Occipital lobe (tissue), 2 donors: ENCODE measurements around the gene CENPA. TPM values are rescaled to one million over a fixed set of nuclear protein-coding genes. Genes with fewer than 3 reads are reported as not detected.
A peak's percentile ranks its signal among the peaks of the same experiment; 100 is the strongest.
"Not testable (repeated sequence)": the region's sequence is repeated elsewhere in the genome, so short reads cannot be mapped to it uniquely, and the experiment has no call there.

Source experiments
- DNase-seq: peaks from one replicate; lab custom pipeline; 2025; lab: John Stamatoyannopoulos, UW
- total RNA-seq: library from RNA; depleted of rRNA; stranded (reverse); fragments of >200 nt; gene quantifications from one replicate; pipeline ENCODE4 v1.2.3, GENCODE V29; 2014

Gene CENPA
- total RNA-seq, 1 donor from 2014 or later = 1.9 TPM

DNA sequence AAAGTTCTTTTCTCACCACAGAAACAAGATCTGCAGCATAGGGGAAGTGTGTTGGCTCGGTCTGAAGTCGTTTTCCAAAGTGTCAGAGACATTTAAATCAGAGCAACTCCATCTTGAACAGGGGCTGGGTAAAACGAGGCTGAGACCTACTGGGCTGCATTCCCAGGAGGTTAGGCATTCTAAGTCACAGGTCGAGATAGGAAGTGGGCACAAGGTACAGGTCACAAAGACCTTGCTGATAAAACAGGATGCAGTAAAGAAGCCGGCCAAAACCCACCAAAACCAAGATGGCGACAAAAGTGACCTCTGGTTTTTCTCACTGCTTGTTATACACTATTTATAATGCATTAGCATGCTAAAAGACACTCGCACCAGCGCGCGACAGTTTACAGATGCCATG is 24.9 kb upstream of the CENPA start:
- not testable (repeated sequence) for DNase-seq

- no peak for DNase-seq
Observed at GRCh38 chr2:26763019-26763418, 22.8 kb upstream of the CENPA start.

GRCh38 chr2:26764078-26764887 is 21.6 kb upstream of the CENPA start, which contains the start of gene SLC35F6:
Gene SLC35F6, plus strand, starts transcription at chr2:26764284. Its CDS starts 66 bp downstream, at chr2:26764350.
- DNase-seq = peak; percentile 65

GRCh38 chr2:26764906-26765305 is 20.9 kb upstream of the CENPA start:
- DNase-seq = no peak

DNA sequence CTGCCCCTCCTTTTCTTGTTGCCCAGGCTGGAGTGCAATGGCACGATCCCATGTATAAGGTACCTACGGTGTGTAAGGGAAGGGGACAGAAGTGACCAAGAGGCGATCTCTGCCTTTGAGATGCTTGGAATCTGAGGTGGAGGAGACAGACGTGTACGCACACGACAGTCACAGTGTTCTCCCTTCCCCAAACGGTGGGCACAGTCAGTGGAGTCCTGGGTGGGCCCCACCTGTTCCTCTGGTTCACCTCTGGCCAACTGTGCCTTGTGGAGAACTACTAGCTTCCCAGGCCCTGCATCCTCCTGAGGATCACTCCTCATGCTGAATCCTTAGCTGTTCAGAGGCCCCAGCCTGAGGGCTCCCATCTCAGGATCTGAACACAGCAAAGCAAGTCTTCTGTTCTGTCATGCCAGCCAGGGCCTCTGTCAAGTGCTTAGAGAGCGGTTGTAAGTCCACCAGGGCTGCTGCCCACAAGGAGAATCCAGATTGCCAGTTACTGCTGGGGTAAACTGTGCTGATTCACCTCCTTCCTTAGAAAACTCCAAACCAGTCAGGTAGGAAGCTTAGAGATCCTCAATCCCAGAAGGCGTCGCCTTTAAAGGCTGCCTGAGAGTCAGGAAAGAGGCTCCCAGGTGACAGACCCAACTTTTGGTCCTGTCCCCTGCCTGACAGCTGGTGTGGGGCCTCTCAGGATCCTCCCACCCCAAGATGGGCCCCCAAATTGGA is 20.2 kb upstream of the CENPA start:
- no peak for DNase-seq

- no peak for DNase-seq
Observed at GRCh38 chr2:26767129-26767528, 18.7 kb upstream of the CENPA start.

DNA sequence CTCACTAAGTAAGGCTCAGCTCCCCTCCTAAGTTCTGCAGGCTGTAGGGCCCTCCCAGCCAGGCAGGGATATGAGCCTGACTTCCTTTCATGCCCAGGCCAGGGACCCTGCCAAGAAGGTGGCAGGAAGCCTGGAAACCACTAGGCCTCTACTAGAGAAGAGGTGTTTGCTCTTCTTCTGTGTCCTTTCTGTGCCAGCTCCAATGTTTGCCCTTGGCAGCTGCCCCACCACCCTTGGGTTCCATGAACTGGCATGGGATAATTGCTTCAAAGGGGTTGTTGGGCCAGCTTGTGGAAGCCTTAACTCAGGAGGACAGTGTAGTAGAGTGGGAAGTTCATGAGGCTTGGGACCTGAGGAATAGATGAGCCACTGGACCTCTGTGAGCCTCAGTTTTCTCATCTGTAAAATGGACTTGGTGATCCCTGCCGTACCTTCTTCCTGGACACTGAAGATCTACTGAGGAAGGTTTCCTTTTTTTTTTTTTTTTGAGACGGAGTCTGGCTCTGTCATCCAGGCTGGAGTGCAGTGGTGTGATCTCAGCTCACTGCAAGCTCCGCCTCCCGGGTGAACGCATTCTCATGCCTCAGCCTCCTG is 17.9 kb upstream of the CENPA start:
- no peak for DNase-seq

GRCh38 chr2:26768759-26769088 is 17.1 kb upstream of the CENPA start:
- DNase-seq = no peak

GRCh38 chr2:26769089-26769761 is 16.6 kb upstream of the CENPA start:
- DNase-seq = peak; percentile 80

GRCh38 chr2:26770986-26771586 is 14.8 kb upstream of the CENPA start:
- no peak for DNase-seq

DNA sequence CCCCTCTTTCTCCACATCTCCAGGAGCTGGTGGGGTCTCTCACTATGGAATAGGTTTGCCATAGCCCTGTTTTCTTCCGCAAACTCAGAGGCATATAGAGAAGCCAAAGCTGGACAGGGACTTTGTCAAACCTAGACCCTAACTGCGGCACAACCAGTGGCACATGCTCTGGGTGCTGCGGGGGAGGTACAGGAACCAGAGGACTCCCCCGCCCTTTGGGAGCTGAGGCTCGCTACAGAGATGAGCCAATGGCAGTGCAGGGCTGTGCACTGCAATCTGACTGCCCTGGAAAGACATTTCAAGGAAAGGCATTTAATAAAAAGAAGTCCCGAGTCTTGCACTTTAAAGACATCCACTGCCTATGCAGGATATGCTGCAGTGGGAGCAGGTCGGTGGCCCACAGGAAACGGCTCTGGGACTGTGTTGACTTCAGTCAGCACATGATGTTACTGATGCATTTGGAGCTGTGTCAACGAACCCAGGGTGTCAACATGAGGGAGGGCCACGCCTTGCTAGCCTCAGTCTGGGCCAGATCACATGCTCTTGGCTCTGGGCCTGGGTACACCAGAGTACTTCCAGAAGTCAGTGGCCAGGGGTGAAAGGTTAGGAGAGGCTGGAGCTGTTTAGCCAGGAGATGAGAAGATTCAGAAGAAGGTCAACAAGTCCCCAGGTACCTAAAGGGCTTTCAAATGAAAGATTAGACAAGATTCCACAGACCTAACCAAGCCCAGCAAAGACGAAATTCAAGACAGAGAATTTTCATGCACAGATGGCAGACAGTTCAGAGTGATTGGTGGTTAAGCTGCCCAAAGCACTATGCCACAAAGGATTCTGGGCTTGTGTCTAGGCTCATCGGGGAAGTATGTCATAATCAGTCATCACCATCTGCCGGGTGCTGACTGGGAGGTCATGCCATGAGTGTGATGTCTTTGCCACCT is 13.5 kb upstream of the CENPA start:
- DNase-seq = peak; percentile 69

DNA sequence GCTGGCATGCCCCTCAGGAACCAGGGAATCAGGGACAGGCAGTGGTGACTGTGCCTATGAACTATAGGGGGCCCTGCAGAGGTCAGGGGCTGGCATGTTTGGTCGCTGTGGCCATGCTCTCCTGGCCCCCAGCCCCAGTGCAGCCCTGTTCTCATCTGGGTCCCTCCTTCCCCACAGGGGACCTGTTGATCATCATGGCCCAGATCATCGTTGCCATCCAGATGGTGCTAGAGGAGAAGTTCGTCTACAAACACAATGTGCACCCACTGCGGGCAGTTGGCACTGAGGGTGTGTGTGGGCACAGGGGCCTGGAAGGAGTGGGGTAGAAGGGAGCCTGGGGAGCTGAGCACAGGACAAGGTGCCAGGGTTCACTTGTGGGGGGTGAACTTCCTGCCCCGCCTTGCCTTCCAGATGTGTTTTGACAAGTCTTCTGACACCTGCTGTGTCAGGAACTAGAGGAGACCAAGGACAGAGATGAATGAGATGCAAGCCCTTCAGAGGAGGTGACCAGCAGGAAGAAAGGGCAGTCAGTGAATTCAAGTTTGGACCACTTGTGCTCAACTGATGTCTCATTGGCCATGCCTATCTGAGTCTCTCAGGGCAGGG is 9.6 kb upstream of the CENPA start:
- no peak for DNase-seq

GRCh38 chr2:26778098-26778497 is 7.8 kb upstream of the CENPA start:
- no peak for DNase-seq

DNA sequence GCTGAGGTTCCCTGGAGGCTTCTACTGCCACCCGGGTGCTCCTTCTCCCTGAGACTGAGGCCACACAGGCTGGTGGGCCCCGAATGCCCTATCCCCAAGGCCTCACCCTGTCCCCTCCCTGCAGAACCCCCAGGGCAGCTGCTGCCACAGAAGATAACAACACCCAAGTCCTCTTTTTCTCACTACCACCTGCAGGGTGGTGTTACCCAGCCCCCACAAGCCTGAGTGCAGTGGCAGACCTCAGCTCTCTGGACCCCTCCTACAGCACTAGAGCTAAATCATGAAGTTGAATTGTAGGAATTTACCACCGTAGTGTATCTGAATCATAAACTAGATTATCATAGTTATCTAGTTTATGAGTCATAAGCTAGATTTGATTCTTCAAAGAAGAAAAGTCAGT is 7.3 kb upstream of the CENPA start:
- no peak for DNase-seq

GRCh38 chr2:26780203-26780760 is 5.6 kb upstream of the CENPA start:
- DNase-seq = no peak

DNA sequence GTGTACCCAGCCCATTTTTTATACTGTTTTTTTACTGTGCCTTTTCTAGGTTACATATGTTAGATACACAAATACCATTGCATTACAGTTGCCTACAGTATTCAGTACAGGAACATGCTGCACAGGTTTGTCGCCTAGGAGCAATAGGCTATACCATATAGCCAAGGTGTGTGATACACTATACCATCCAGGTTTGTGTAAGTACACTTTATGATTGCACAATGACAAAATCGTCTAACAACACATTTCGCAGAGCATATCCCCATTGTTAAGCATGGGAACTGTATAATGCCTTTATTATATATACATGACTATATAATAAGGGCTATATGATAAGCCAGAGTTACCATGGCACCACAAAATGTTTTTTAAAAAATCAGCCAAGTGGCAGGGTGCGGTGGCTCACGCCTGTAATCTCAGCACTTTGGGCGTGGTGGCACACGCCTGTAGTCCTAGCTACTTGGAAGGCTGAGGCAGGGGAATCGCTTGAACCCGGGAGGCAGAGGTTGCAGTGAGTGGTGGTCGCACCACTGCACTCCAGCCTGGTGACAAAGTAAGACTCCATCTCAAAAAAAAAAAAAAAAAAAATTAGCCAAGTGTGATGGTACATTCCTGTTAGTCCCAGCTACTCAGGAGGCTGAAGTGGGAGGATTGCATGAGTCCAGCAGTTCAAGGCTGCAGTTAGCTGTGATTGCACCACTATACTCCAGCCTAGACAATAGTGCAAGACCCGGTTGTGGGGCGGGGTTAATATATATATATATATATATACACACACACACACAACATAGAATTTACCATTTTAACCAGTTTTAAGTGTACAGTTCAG is 2.8 kb upstream of the CENPA start:
- no peak for DNase-seq

DNA sequence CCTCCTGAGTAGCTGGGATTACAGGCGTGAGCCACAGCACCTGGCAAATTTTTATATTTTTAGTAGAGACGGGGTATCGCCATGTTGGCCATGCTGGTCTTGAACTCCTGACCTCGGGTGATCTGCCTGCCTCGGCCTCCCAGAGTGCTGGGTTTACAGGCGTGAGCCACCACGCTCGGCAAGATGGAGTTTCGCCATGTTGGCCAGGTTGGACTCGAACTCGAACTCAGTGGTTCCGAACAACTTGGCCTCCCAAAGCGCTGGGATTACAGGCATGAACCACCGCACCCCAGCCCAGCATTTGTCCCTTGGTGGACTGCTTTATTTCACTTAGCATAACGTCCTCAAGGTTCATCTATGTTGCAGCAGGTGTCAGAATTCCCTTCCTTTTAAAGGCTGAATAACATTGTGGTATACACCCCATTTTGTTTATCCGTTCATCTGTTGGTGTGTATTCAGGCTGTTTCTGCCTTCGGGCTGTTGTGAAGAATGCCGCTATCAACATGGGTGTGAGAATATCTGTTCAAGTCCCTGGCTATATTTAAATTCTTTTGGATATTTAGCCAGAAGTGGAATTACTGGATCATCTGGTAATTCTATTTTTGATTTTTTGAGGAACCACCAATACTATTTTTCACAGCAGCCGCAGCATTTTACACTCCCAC is 1.2 kb upstream of the CENPA start:
- no peak for DNase-seq
